Uterus (tissue), 4 donors: Measurements from ENCODE around the gene RAPGEF5. TPM values are rescaled to one million over a fixed set of nuclear protein-coding genes. Genes with fewer than 3 reads are reported as not detected.

Experiments used
- DNase-seq, 2 donors: peaks; one replicate each; pipeline ENCODE4 v3.0.0-alpha.2; 2019 to 2020
- H3K27ac ChIP-seq, 2 donors: fragments of 200-600 bp; sonication (generic); 1 replicate in 1 of 2; 2 replicates in 1 of 2; pipeline ENCODE4 v1.5.1; 2016 to 2018
- H3K27me3 ChIP-seq, 2 donors: fragments of 200-600 bp; sonication (generic); one replicate each; pipeline ENCODE4 v1.5.1; 2018 to 2019; ENCODE audit warnings: control low read depth in 1 of 2
- H3K36me3 ChIP-seq, 2 donors: fragments of 200-600 bp; sonication (generic); one replicate each; pipeline ENCODE4 v1.5.1; 2019; ENCODE audit warnings: control low read depth in 1 of 2
- H3K4me1 ChIP-seq, 2 donors: fragments of 200-600 bp; sonication (generic); one replicate each; pipeline ENCODE4 v1.5.1; 2018 to 2019; ENCODE audit warnings: control low read depth in 1 of 2
- H3K4me3 ChIP-seq, 2 donors: fragments of 200-600 bp; sonication (generic); 1 replicate in 1 of 2; 2 replicates in 1 of 2; pipeline ENCODE4 v1.5.1; 2018 to 2019; ENCODE audit warnings: mild to moderate bottlenecking in 1 of 2
- H3K9me3 ChIP-seq, 2 donors: fragments of 200-600 bp; sonication (generic); one replicate each; pipeline ENCODE4 v1.5.1; 2019; ENCODE audit warnings: control low read depth in 1 of 2
- POLR2A ChIP-seq, 2 donors: fragments of 450-650 bp; IDR thresholded peaks; one replicate each; pipeline ENCODE4 v1.6.1; 2016; ENCODE audit warnings: antibody characterized with exemption in 2 of 2, mild to moderate bottlenecking in 1 of 2, moderate library complexity in 1 of 2
- intact Hi-C: fragments of 100-400 bp; cut with DNase I; formaldehyde crosslinking; loops from one replicate; pipeline ENCODE4 v1.15.1; 2023; ENCODE audit warnings: low total_unique reads
- total RNA-seq, 4 donors: library from RNA; depleted of rRNA in 3 of 4; stranded (reverse); fragments of >200 nt in 3 of 4; gene quantifications; one replicate each; pipeline versions ENCODE4 v1.1.0 to v1.2.4, GENCODE V29; 2014 to 2023
- TF ChIP-seq, protein P1 (sequence below), 4 experiments: fragments of 200-600 bp in 2 of 4; fragments of 450-650 bp in 2 of 4; sonication (generic) in 2 of 4; IDR thresholded peaks; one replicate each; pipeline ENCODE4 v1.5.1; 2016 to 2019; ENCODE audit warnings: antibody characterized with exemption in 4 of 4, mild to moderate bottlenecking in 2 of 4, moderate library complexity in 1 of 4
- donor health status: DM: yes; HTN: yes; CAD: no.

RAPGEF5 gene
- total RNA-seq, 4 donors from 2014 or later: 44.7 to 124 (median 55.1) TPM

DNA sequence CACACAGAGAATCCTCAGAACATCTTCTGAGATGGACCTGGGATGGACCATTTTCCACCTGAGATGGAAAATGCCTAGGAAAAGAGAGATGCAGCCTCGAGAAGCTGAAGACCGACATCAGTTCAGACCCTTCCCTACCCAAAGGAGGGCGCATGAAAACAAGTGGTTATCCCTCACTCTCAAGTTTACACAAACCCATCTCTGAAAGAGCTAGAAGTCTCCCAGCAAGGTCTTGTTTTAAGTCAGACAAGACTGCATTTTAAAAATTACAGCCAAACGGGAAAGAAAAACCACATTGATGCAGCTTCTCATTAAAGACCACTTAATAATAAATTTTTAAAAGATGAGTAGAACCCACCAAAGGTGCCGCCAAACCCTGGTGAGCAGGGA lies 1.3 kb downstream of the RAPGEF5 start:
- Histone ChIP-seq H3K36me3 (no peaks in the 10 kb centered on the region), H3K4me3 (no peak overlapping the region), H3K27ac (no peak overlapping the region), H3K9me3 (no peaks in the 10 kb centered on the region), H3K4me1 (no peaks in the 10 kb centered on the region), H3K27me3 (no peaks in the 10 kb centered on the region)
- TF ChIP-seq POLR2A (IDR thresholded peaks at IDR 0.05): no peak
- TF ChIP-seq, protein P1, sequence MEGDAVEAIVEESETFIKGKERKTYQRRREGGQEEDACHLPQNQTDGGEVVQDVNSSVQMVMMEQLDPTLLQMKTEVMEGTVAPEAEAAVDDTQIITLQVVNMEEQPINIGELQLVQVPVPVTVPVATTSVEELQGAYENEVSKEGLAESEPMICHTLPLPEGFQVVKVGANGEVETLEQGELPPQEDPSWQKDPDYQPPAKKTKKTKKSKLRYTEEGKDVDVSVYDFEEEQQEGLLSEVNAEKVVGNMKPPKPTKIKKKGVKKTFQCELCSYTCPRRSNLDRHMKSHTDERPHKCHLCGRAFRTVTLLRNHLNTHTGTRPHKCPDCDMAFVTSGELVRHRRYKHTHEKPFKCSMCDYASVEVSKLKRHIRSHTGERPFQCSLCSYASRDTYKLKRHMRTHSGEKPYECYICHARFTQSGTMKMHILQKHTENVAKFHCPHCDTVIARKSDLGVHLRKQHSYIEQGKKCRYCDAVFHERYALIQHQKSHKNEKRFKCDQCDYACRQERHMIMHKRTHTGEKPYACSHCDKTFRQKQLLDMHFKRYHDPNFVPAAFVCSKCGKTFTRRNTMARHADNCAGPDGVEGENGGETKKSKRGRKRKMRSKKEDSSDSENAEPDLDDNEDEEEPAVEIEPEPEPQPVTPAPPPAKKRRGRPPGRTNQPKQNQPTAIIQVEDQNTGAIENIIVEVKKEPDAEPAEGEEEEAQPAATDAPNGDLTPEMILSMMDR (IDR thresholded peaks at IDR 0.05): no peak
- intact Hi-C loops: no loop called here
- no peak for DNase-seq

DNA sequence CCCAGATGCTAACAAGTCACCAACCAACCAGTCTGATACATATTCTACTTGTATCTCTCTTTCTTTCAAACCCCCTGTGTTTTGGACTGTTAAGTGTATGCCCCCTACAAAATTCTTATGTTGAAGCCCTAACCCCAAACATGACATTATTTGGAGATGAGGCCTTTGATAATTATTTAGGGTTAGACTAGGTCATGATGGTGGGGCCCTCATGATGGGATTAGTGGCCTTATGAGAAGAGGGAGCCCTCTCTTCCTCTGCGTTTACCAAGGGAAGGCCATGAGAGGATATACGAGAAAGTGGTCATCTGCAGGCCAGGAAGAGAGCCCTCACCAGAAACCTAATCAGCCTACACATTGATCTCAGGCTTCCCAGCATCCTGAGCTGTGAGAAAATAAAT lies 2.5 kb downstream of the RAPGEF5 start:
- Histone ChIP-seq H3K4me1 (no peaks in the 10 kb centered on the region), H3K4me3 (no peak overlapping the region), H3K27ac (no peak overlapping the region), H3K9me3 (no peaks in the 10 kb centered on the region), H3K27me3 (no peaks in the 10 kb centered on the region), H3K36me3 (no peaks in the 10 kb centered on the region)
- intact Hi-C loops: no loop called here
- TF ChIP-seq, protein P1 (IDR thresholded peaks at IDR 0.05): no peak
- no peak for TF ChIP-seq POLR2A (IDR thresholded peaks at IDR 0.05)
- DNase-seq: no peak

DNA sequence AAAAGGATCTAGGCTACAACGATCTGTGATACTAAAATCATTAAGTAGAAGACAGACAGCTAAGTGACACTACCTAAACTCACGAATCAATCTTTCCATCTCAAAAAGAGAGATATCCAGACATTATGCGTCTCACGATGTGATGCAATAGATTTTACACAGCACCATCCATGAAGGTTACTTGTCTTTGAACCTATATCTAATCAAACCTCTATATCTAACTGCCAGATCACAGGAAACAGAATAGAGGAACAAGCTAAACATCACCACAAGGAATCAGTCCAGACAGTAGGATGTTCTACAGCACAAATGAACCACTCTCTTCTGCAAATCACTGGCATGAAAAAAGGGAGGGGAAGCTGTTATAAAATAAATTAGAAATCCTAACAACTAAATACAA lies 4.1 kb downstream of the RAPGEF5 start:
- intact Hi-C loops: no loop called here
- H3K36me3 ChIP-seq: no peaks in the 10 kb centered on the region
- no peak overlapping the region for H3K4me3 ChIP-seq
- H3K27ac ChIP-seq: no peak overlapping the region
- H3K4me1 ChIP-seq: no peaks in the 10 kb centered on the region
- H3K9me3 ChIP-seq: no peaks in the 10 kb centered on the region
- TF ChIP-seq, protein P1 (IDR thresholded peaks at IDR 0.05): no peak
- no peak for TF ChIP-seq POLR2A (IDR thresholded peaks at IDR 0.05)
- no peak for DNase-seq
- H3K27me3 ChIP-seq: no peaks in the 10 kb centered on the region

DNA sequence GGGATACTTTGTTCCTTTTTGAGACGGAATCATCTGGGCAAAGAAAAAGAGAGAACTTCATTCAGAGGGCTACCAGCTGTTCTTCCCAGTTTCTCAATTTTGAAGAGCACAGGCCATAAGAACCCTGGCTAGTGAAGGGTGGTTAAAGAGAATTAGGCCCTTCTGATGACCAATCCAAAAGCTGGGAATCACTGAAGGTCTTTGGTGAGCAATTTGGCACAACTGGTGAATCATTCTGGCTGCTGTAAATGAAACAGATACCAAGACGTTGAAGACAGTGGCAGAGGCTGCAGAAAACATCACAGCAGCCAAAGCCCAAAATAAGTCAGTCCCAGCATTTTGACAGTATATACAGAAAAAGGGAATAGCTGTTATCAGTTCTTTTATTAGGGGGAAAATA lies 5.1 kb downstream of the RAPGEF5 start:
- no peaks in the 10 kb centered on the region for H3K9me3 ChIP-seq
- H3K4me1 ChIP-seq: no peaks in the 10 kb centered on the region
- intact Hi-C loops: no loop called here
- no peak for DNase-seq
- H3K4me3 ChIP-seq: no peak overlapping the region
- TF ChIP-seq POLR2A (IDR thresholded peaks at IDR 0.05): no peak
- TF ChIP-seq, protein P1 (IDR thresholded peaks at IDR 0.05): no peak
- no peaks in the 10 kb centered on the region for H3K27me3 ChIP-seq
- no peaks in the 10 kb centered on the region for H3K36me3 ChIP-seq
- H3K27ac ChIP-seq: no peak overlapping the region

DNA sequence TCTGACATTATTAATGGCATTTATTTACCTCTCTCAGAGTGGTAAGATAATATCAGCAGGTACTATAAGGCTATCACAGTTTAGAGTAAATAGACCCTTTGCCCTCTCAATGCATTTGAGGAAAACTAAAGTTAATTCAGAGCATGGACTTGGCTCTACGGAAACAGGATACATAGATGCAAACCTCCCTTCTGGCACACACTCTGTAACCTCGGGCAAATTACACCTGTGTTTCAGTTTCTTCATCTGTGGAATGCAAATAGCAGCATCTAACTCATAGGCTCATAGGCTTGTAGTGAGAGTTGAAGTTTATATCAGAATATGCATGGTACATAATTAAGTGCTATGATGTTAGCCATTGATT lies 5.6 kb downstream of the RAPGEF5 start:
- intact Hi-C loops: no loop called here
- Histone ChIP-seq H3K9me3 (no peaks in the 10 kb centered on the region), H3K27me3 (no peaks in the 10 kb centered on the region), H3K27ac (no peak overlapping the region), H3K4me1 (no peaks in the 10 kb centered on the region), H3K4me3 (no peak overlapping the region), H3K36me3 (no peaks in the 10 kb centered on the region)
- TF ChIP-seq POLR2A (IDR thresholded peaks at IDR 0.05): no peak
- TF ChIP-seq, protein P1 (IDR thresholded peaks at IDR 0.05): no peak
- DNase-seq: no peak
